Osteoblast (primary cell): ENCODE measurements around the gene RNFT2. TPM values are rescaled to one million over a fixed set of nuclear protein-coding genes. Genes with fewer than 3 reads are reported as not detected.
A peak's percentile ranks its signal among the peaks of the same experiment; 100 is the strongest.

Source experiments
- DNase-seq: peaks from one replicate; pipeline ENCODE4 v3.0.0; 2011; ENCODE audit warnings: low spot score, mixed read lengths; ENCODE audit not compliant: insufficient read length; ENCODE audit errors: missing footprints
- H2AFZ ChIP-seq: 2 replicates; pipeline ENCODE4 v1.6.0; 2011; ENCODE audit warnings: mild to moderate bottlenecking, low read length
- H3K27ac ChIP-seq: 2 replicates; pipeline ENCODE4 v1.5.1; 2011; ENCODE audit warnings: mild to moderate bottlenecking, low read depth, low read length, moderate library complexity
- H3K27me3 ChIP-seq: 2 replicates; pipeline ENCODE4 v1.6.0; 2012; ENCODE audit warnings: mild to moderate bottlenecking, control low read depth, inconsistent platforms, low read length, moderate library complexity; ENCODE audit not compliant: insufficient read depth
- H3K36me3 ChIP-seq: 2 replicates; pipeline ENCODE4 v1.5.1; 2011; ENCODE audit warnings: mild to moderate bottlenecking, low read length, control low read depth, moderate library complexity; ENCODE audit not compliant: insufficient read depth
- H3K4me1 ChIP-seq: 2 replicates; pipeline ENCODE4 v1.5.1; 2011; ENCODE audit warnings: mild to moderate bottlenecking, low read length, control low read depth, moderate library complexity; ENCODE audit not compliant: insufficient read depth
- H3K4me2 ChIP-seq: 2 replicates; pipeline ENCODE4 v1.6.0; 2011; ENCODE audit warnings: mild to moderate bottlenecking, low read length; ENCODE audit not compliant: insufficient read depth
- H3K4me3 ChIP-seq: fragments of 200-600 bp; sonication (generic); 3 replicates; pipeline ENCODE4 v1.5.1; 2012; ENCODE audit warnings: mild to moderate bottlenecking, low read length, inconsistent platforms; ENCODE audit not compliant: insufficient read depth
- H3K79me2 ChIP-seq: 2 replicates; pipeline ENCODE4 v1.6.0; 2012; ENCODE audit warnings: mild to moderate bottlenecking, low read length, control low read depth, inconsistent platforms; ENCODE audit not compliant: insufficient read depth
- H3K9me3 ChIP-seq: 2 replicates; pipeline ENCODE4 v1.5.1; 2011; ENCODE audit warnings: low read depth, low read length, control low read depth
- H4K20me1 ChIP-seq: 2 replicates; pipeline ENCODE4 v1.6.0; 2012; ENCODE audit warnings: mild to moderate bottlenecking, low read length, control low read depth; ENCODE audit not compliant: insufficient read depth
- CTCF ChIP-seq: IDR thresholded peaks from 2 replicates; pipeline ENCODE4 v1.5.1; 2011; ENCODE audit warnings: mild to moderate bottlenecking, low read depth, low read length, moderate library complexity; ENCODE audit errors: extremely low read depth
- total RNA-seq: library from RNA; depleted of rRNA; stranded (reverse); fragments of >200 nt; gene quantifications from 2 replicates; pipeline ENCODE4 v1.2.3, GENCODE V29; 2012

RNFT2 gene
- total RNA-seq, 1 donor, result 3.3 TPM

GRCh38 chr12:116694653-116695463, 43.3 kb upstream of the RNFT2 start:
- no peak overlapping the region for H3K27ac ChIP-seq
- H3K9me3 ChIP-seq, result no peaks in the 10 kb centered on the region
- no peak overlapping the region for H3K4me2 ChIP-seq
- no peaks in the 10 kb centered on the region for H3K4me1 ChIP-seq
- no peaks in the 10 kb centered on the region for H3K79me2 ChIP-seq
- no peaks in the 10 kb centered on the region for H4K20me1 ChIP-seq
- no peak for TF ChIP-seq CTCF
- no peak for DNase-seq
- no peak overlapping the region for H3K4me3 ChIP-seq
- no peaks in the 10 kb centered on the region for H3K36me3 ChIP-seq
- peaks cover 43% of the 10 kb centered on the region for H3K27me3 ChIP-seq
- H2AFZ ChIP-seq, result no peak overlapping the region

- no peak overlapping the region for H3K4me2 ChIP-seq
Measured at GRCh38 chr12:116695464-116695725, 42.7 kb upstream of the RNFT2 start.

GRCh38 chr12:116697305-116697704, 40.8 kb upstream of the RNFT2 start:
- Histone ChIP-seq H4K20me1 (no peaks in the 10 kb centered on the region), H3K9me3 (no peaks in the 10 kb centered on the region), H3K4me3 (no peak overlapping the region), H2AFZ (no peak overlapping the region), H3K27ac (no peak overlapping the region), H3K79me2 (no peaks in the 10 kb centered on the region), H3K4me2 (no peak overlapping the region), H3K36me3 (no peaks in the 10 kb centered on the region), H3K27me3 (peaks cover 36% of the 10 kb centered on the region), H3K4me1 (no peaks in the 10 kb centered on the region)
- TF ChIP-seq CTCF, result peak; percentile 33
- DNase-seq, result no peak

More at GRCh38 chr12:116695464-116695725, 42.7 kb upstream of the RNFT2 start:
- H3K36me3 ChIP-seq, result no peaks in the 10 kb centered on the region
- no peaks in the 10 kb centered on the region for H3K4me1 ChIP-seq
- H3K4me3 ChIP-seq, result no peak overlapping the region
- no peaks in the 10 kb centered on the region for H3K79me2 ChIP-seq
- H3K27ac ChIP-seq, result no peak overlapping the region
- no peaks in the 10 kb centered on the region for H3K9me3 ChIP-seq
- peaks cover 38% of the 10 kb centered on the region for H3K27me3 ChIP-seq
- TF ChIP-seq CTCF, result no peak
- DNase-seq, result no peak
- H2AFZ ChIP-seq, result no peak overlapping the region
- no peaks in the 10 kb centered on the region for H4K20me1 ChIP-seq

GRCh38 chr12:116697716-116698115, 40.4 kb upstream of the RNFT2 start:
- Histone ChIP-seq H2AFZ (no peak overlapping the region), H3K79me2 (no peaks in the 10 kb centered on the region), H3K27me3 (peaks cover 32% of the 10 kb centered on the region), H3K4me2 (no peak overlapping the region), H4K20me1 (no peaks in the 10 kb centered on the region), H3K4me3 (no peak overlapping the region), H3K4me1 (no peaks in the 10 kb centered on the region), H3K9me3 (no peaks in the 10 kb centered on the region), H3K36me3 (no peaks in the 10 kb centered on the region), H3K27ac (no peak overlapping the region)
- no peak for DNase-seq
- no peak for TF ChIP-seq CTCF
